Mucosa of descending colon (tissue), 3 donors: Measurements from ENCODE around the gene SGMS1. TPM values are rescaled to one million over a fixed set of nuclear protein-coding genes. Genes with fewer than 3 reads are reported as not detected.

Experiments
- ATAC-seq: fragments of 200-7000 bp; cut with Tn5 transposase; one replicate; pipeline ENCODE4 v1.9.1; 2020; ENCODE audit warnings: mild to moderate bottlenecking, moderate library complexity
- DNase-seq, 3 donors: peaks; one replicate each; pipeline ENCODE4 v3.0.0-alpha.2; 2020
- H3K36me3 ChIP-seq: fragments of 200-600 bp; one replicate; pipeline ENCODE4 v1.8.0; 2021; ENCODE audit warnings: low read depth, mild to moderate bottlenecking
- H3K4me1 ChIP-seq: fragments of 200-600 bp; one replicate; pipeline ENCODE4 v1.8.0; 2021; ENCODE audit warnings: low read depth, mild to moderate bottlenecking
- H3K4me3 ChIP-seq: fragments of 200-600 bp; one replicate; pipeline ENCODE4 v1.8.0; 2021; ENCODE audit warnings: mild to moderate bottlenecking
- H3K9me3 ChIP-seq: fragments of 200-600 bp; one replicate; pipeline ENCODE4 v1.8.0; 2021; ENCODE audit warnings: mild to moderate bottlenecking
- intact Hi-C, 2 donors: fragments of 100-400 bp; cut with DNase I in 1 of 2; cut with micrococcal nuclease in 1 of 2; formaldehyde crosslinking; loops; one replicate each; pipeline versions ENCODE4 v1.11.0 to v1.11.1; 2022; cut with DNase I, micrococcal nuclease
- total RNA-seq, 3 donors: library from RNA; stranded (reverse); fragmentation: NEBNext Ultra II Directional in 2 of 3; extraction: Animal tissue kit (Norgen Biotek cat#: 25700) in 2 of 3; gene quantifications; one replicate each; pipeline versions ENCODE4 v1.2.1 to v1.2.4, GENCODE V29; 2021 to 2023
- TF ChIP-seq, protein P1 (sequence below): fragments of 200-600 bp; IDR thresholded peaks from one replicate; pipeline ENCODE4 v1.8.0; 2022; ENCODE audit warnings: antibody characterized with exemption, mild to moderate bottlenecking
- donor health status: DM: no; HTN: no; CAD: no; lungs with moderate emphysema.
- donor health status: DM: no; HTN: no; CAD: no.
- donor health status: DM: no; HTN: yes; CAD: no.

Gene SGMS1
- total RNA-seq, 3 donors from 2014 or later = 14.4 to 28.4 (median 20.0) TPM

DNA sequence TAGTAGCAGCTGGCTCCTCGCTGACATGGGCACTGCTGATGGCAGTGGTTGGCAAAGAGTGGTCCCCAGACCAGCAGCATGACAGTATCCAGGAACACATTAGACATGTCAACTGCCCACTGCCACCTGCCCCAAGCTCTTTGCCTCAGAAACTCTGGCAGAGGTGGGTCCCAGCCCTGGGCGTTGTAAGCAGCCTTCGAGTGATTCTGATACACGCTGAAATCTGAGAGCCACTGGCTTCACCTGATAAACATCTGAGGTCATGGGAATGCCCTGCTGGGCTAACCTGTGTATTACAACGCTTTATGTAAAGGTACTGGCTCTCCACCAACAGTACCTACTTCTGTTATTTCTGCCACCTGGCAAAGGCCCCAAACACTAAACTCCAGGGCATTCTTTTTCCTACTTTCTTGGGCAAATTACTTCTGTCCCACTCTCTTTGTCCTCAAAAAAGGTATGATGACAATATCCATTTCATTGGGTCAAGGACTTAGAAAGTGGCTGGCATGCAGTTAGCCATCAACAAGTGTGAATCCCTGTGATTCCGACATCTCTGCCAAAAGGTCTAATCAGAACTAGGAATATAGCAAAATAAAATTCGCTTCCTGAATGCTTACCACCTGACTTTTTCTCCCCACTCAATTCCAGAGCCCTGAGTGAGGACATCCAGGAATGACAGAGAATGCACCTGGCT, 9.2 kb downstream of the SGMS1 start:
- ATAC-seq = peak; percentile 85
- intact Hi-C loops = loop anchor here in 1 of 2 donors (5.0 kb wide), 1 partner anchor 52 kb away; no protein-coding TSS in a partner anchor

DNA sequence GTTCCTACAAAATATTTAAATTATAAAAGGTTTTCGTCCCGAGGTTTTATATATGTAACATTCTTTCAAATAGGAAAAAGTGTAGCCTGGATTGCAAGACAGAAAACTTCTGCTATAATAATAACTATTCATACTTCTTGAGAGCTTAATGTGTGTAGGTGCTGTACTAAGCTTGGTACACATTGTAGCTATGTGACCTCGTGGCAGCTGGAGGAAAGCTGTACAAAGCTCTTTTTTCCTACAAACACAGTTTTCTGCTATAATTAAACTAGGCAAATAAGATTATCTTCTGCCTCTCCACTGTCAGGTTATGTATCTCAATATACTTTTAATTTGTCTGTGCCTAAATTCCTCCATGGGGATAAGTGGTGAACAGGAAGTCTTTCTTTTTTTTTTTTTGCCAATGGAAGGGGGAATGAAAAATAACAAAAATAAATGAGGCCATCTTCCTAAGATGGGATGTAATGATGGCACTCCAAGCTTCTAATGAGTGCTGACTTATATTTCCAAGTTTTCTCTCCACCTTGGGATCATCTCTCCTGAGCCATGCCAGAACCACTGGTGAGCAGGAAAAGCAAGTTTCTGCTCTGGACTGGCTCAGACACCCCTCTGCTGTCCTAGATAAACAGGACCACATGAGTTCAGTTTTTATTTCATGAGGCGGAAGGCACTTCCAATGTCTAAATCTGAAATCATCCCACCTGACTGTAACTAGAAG, 9.9 kb downstream of the SGMS1 start:
- ATAC-seq (no peak), DNase-seq (no peak)
- H3K9me3 ChIP-seq = no peaks in the 10 kb centered on the region
- intact Hi-C loops = loop anchor here in 1 of 2 donors (5.0 kb wide), 1 partner anchor 52 kb away; no protein-coding TSS in a partner anchor
- no peaks in the 10 kb centered on the region for H3K4me1 ChIP-seq
- no peak overlapping the region for H3K4me3 ChIP-seq
- no peaks in the 10 kb centered on the region for H3K36me3 ChIP-seq
- TF ChIP-seq, protein P1, sequence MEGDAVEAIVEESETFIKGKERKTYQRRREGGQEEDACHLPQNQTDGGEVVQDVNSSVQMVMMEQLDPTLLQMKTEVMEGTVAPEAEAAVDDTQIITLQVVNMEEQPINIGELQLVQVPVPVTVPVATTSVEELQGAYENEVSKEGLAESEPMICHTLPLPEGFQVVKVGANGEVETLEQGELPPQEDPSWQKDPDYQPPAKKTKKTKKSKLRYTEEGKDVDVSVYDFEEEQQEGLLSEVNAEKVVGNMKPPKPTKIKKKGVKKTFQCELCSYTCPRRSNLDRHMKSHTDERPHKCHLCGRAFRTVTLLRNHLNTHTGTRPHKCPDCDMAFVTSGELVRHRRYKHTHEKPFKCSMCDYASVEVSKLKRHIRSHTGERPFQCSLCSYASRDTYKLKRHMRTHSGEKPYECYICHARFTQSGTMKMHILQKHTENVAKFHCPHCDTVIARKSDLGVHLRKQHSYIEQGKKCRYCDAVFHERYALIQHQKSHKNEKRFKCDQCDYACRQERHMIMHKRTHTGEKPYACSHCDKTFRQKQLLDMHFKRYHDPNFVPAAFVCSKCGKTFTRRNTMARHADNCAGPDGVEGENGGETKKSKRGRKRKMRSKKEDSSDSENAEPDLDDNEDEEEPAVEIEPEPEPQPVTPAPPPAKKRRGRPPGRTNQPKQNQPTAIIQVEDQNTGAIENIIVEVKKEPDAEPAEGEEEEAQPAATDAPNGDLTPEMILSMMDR = no peak

More for the DNA sequence above, 9.2 kb downstream of the SGMS1 start:
- Histone ChIP-seq H3K4me3 (no peak overlapping the region), H3K4me1 (no peaks in the 10 kb centered on the region), H3K9me3 (no peaks in the 10 kb centered on the region), H3K36me3 (no peaks in the 10 kb centered on the region)
- TF ChIP-seq, protein P1 = no peak
- peak in 1 of 3 donors; percentile 46 for DNase-seq

DNA sequence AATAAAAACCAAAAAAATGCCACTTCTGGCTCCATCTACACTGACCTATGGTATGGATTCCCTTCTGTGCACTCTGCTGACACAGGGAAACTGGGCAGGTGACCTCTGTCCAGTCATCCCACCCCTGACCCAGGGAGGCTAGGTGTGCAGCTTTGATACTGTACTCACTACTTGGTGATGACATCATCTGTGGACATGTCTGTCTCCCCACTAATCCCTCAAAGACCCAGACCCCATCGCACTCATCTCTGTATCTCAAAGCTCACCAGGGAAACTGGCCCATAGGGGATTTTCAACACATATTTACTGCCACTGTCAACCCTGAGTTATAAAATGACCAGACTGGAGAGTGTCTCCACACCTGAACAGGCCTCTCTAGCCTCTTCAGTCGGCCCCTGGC, 10.6 kb downstream of the SGMS1 start:
- no peaks in the 10 kb centered on the region for H3K9me3 ChIP-seq
- intact Hi-C loops = loop anchor here in 1 of 2 donors (5.0 kb wide), 1 partner anchor 51 kb away; no protein-coding TSS in a partner anchor
- ATAC-seq (no peak), DNase-seq (no peak)
- no peaks in the 10 kb centered on the region for H3K36me3 ChIP-seq
- TF ChIP-seq, protein P1 = no peak
- H3K4me1 ChIP-seq = peaks cover 3% of the 10 kb centered on the region
- H3K4me3 ChIP-seq = no peak overlapping the region

DNA sequence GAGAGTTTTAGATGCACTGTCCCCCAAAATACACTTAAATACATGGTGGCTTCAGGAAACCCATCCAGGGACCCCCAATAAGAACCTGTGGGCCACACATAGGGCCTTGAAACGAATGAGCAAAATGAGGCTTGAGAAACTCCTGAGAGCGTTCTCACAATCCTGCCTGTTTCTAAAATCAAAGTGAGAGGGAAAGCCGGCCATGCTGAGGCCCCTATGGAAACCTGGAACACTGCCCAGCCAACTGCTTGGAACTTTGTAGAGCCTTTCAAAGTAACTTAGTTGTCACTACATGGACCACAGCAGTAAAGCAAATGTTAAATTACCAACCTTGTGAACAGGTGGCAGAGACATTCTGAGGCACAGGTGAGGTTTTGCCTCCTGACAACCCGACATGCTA, 13.4 kb downstream of the SGMS1 start:
- Histone ChIP-seq H3K4me3 (no peak overlapping the region), H3K9me3 (no peaks in the 10 kb centered on the region), H3K36me3 (no peaks in the 10 kb centered on the region), H3K4me1 (peaks cover 14% of the 10 kb centered on the region)
- intact Hi-C loops = loop anchor here in 1 of 2 donors (5.0 kb wide), 1 partner anchor 48 kb away; no protein-coding TSS in a partner anchor
- DNase-seq (no peak), ATAC-seq (no peak)
- TF ChIP-seq, protein P1 = no peak

DNA sequence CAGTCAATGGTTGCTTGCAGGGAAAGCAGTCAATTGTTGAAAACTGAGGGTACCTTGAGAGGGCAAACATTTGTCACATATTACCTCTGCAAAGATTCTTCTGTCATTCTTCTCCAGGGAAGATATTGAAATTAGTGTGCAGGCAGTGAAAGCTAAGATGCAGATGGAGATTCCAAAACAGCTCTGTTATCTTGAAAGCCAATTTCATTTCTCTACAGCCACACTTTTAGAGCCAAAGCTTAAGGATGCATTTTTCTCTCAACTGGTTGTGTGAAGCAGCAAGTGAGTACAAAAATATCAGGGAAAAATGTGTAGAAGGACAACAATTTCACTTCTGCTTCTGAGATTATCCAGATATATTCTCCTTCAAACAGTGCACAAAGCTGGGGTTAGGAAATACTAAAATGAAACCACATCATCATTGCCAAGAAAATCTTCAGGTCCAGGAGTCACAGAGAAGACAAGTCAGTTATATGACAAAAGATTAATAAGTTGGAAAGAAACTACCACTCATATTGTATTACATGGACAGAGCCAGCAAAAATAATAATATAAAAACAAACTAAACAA, 16.3 kb downstream of the SGMS1 start:
- intact Hi-C loops = no loop called here
- Histone ChIP-seq H3K4me3 (no peak overlapping the region), H3K9me3 (no peaks in the 10 kb centered on the region), H3K36me3 (no peaks in the 10 kb centered on the region), H3K4me1 (peaks cover 29% of the 10 kb centered on the region)
- TF ChIP-seq, protein P1 = no peak
- ATAC-seq = no peak
- DNase-seq = no peak
